Endodermal cell (in vitro differentiated cells): ENCODE results near the gene INHA. TPM values are rescaled to one million over a fixed set of nuclear protein-coding genes. Genes with fewer than 3 reads are reported as not detected.

Experiments used
- DNase-seq: peaks from one replicate; pipeline ENCODE4 v3.0.0-alpha.2; 2017
- H3K27ac ChIP-seq: 2 replicates; pipeline ENCODE4 v1.5.1; 2013; ENCODE audit warnings: mild to moderate bottlenecking, low read depth, low read length, moderate library complexity
- H3K27me3 ChIP-seq: 2 replicates; pipeline ENCODE4 v1.6.1; 2013; ENCODE audit warnings: mild to moderate bottlenecking, low read length, moderate library complexity; ENCODE audit not compliant: insufficient read depth, control insufficient read depth, poor library complexity, severe bottlenecking
- H3K36me3 ChIP-seq: 2 replicates; pipeline ENCODE4 v1.7.0; 2013; ENCODE audit warnings: mild to moderate bottlenecking, low read length, moderate library complexity; ENCODE audit not compliant: control insufficient read depth, insufficient read depth
- H3K4me1 ChIP-seq: one replicate; pipeline ENCODE4 v1.7.0; 2013; ENCODE audit warnings: low read length; ENCODE audit not compliant: control insufficient read depth, insufficient read depth
- H3K4me3 ChIP-seq: 2 replicates; pipeline ENCODE4 v1.5.1; 2013; ENCODE audit warnings: mild to moderate bottlenecking, low read length, moderate library complexity
- H3K9ac ChIP-seq: 2 replicates; pipeline ENCODE4 v1.6.1; 2013; ENCODE audit warnings: mild to moderate bottlenecking, low read length, moderate library complexity; ENCODE audit not compliant: poor library complexity, severe bottlenecking; ENCODE audit errors: extremely low read depth
- H3K9me3 ChIP-seq: 2 replicates; pipeline ENCODE4 v1.6.1; 2013; ENCODE audit warnings: mild to moderate bottlenecking, low read length, moderate library complexity; ENCODE audit not compliant: control insufficient read depth
- H3K27ac Mint-ChIP-seq: 2 replicates; pipeline ENCODE4 v1.8.0; 2020; ENCODE audit warnings: mixed read lengths
- H3K27me3 Mint-ChIP-seq: 2 replicates; pipeline ENCODE4 v1.8.0; 2021; ENCODE audit warnings: mild to moderate bottlenecking, mixed read lengths; ENCODE audit not compliant: insufficient read depth
- H3K36me3 Mint-ChIP-seq: 2 replicates; pipeline ENCODE4 v1.8.0; 2020; ENCODE audit warnings: low read depth, mixed read lengths
- H3K4me1 Mint-ChIP-seq: 2 replicates; pipeline ENCODE4 v1.8.0; 2020; ENCODE audit warnings: mixed read lengths
- H3K4me3 Mint-ChIP-seq: 2 replicates; pipeline ENCODE4 v1.8.0; 2020; ENCODE audit warnings: mild to moderate bottlenecking, moderate library complexity, mixed read lengths
- H3K9me3 Mint-ChIP-seq: 2 replicates; pipeline ENCODE4 v1.8.0; 2020; ENCODE audit warnings: mild to moderate bottlenecking, mixed read lengths
- WGBS, 2 experiments: methylation state at CpG; one replicate each; pipeline versions ENCODE4 v1.1.5 to v1.1.7; 2013; ENCODE audit warnings: missing lambda C conversion rate in 2 of 2, mixed read lengths in 1 of 2; ENCODE audit not compliant: insufficient coverage in 1 of 2, insufficient read length in 1 of 2; 5-methylcytosine and 5-hydroxymethylcytosine counted together
- total RNA-seq, 2 donors: library from RNA; stranded (reverse); fragmentation: NEBNext Ultra II Directional in 1 of 2; extraction: Animal tissue kit (Norgen Biotek cat#: 25700) in 1 of 2; gene quantifications; 2 replicates in 1 of 2; 3 replicates in 1 of 2; pipeline ENCODE4 v1.2.1, GENCODE V29; 2021
- TF ChIP-seq, protein P1 (sequence below): fragments of 200-600 bp; sonication (generic); conservative IDR thresholded peaks from 2 replicates; pipeline ENCODE4 v1.5.0; 2021; ENCODE audit warnings: antibody characterized with exemption, mild to moderate bottlenecking

The INHA gene
- total RNA-seq, 2 donors from 2014 or later: 0.48 to 1.5 TPM

DNA sequence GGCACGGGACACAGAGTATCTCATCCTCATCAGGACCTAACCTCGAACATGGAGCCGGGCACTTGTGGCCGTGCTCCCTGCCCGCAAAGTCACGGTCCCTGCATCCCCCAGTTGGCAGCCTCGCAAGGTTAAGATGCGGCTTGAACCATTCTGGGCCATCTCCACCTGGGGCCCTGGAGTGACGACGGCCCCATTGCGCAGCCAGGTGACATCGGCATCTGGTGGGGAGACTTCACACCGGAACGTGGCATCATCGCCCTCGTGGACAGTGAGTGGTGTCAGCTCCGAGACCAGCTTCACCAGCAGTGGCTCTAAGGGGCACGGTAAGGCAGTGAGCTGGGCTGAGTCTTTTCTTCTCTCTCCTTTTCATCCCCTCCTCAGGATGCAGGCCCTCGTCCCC is 15.7 kb upstream of the INHA start:
- H3K36me3 Mint-ChIP-seq: peaks cover 31% of the 10 kb centered on the region
- H3K27ac Mint-ChIP-seq: no peak overlapping the region
- Histone ChIP-seq H3K27ac (no peak overlapping the region), H3K36me3 (no peaks in the 10 kb centered on the region), H3K27me3 (peaks cover 17% of the 10 kb centered on the region), H3K4me3 (no peak overlapping the region), H3K4me1 (peaks cover 10% of the 10 kb centered on the region), H3K9ac (no peak overlapping the region), H3K9me3 (no peaks in the 10 kb centered on the region)
- TF ChIP-seq, protein P1, sequence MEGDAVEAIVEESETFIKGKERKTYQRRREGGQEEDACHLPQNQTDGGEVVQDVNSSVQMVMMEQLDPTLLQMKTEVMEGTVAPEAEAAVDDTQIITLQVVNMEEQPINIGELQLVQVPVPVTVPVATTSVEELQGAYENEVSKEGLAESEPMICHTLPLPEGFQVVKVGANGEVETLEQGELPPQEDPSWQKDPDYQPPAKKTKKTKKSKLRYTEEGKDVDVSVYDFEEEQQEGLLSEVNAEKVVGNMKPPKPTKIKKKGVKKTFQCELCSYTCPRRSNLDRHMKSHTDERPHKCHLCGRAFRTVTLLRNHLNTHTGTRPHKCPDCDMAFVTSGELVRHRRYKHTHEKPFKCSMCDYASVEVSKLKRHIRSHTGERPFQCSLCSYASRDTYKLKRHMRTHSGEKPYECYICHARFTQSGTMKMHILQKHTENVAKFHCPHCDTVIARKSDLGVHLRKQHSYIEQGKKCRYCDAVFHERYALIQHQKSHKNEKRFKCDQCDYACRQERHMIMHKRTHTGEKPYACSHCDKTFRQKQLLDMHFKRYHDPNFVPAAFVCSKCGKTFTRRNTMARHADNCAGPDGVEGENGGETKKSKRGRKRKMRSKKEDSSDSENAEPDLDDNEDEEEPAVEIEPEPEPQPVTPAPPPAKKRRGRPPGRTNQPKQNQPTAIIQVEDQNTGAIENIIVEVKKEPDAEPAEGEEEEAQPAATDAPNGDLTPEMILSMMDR: no peak
- H3K27me3 Mint-ChIP-seq: peaks cover 24% of the 10 kb centered on the region
- no peaks in the 10 kb centered on the region for H3K9me3 Mint-ChIP-seq
- peaks cover 9% of the 10 kb centered on the region for H3K4me1 Mint-ChIP-seq
- no peak overlapping the region for H3K4me3 Mint-ChIP-seq
- DNase-seq: no peak
- 96 to 99% methylated on average over 18 to 19 of the region's 19 CpGs for WGBS, 2 experiments

DNA sequence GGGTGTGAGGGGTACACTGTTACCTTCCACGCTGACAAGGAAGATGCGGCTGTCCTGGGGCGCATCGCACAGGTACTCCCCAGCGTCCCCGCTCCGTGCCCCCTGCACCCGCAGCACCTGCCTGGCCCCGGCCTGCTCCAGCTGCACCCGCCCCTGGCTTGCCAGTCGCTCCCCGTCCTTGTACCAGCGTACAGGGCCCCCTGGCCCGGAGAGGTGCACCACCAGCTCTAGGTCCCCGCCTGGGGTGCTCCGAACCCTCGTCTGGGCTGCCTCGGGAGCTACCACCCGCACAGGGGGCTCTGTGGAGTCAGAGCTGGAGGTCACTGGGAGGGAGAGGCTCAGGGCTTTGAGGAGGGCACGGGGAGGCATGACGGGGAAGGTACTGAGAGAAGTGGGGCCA is 14.8 kb upstream of the INHA start:
- H3K4me3 Mint-ChIP-seq: no peak overlapping the region
- Histone ChIP-seq H3K4me3 (no peak overlapping the region), H3K9ac (no peak overlapping the region), H3K27ac (no peak overlapping the region), H3K36me3 (no peaks in the 10 kb centered on the region), H3K27me3 (peaks cover 12% of the 10 kb centered on the region), H3K9me3 (no peaks in the 10 kb centered on the region), H3K4me1 (peaks cover 11% of the 10 kb centered on the region)
- DNase-seq: no peak
- H3K36me3 Mint-ChIP-seq: peaks cover 35% of the 10 kb centered on the region
- TF ChIP-seq, protein P1: no peak
- H3K9me3 Mint-ChIP-seq: no peaks in the 10 kb centered on the region
- WGBS, 2 experiments: 92 to 95% methylated on average over 7 to 21 of the region's 21 CpGs
- no peak overlapping the region for H3K27ac Mint-ChIP-seq
- H3K27me3 Mint-ChIP-seq: peaks cover 19% of the 10 kb centered on the region
- peaks cover 18% of the 10 kb centered on the region for H3K4me1 Mint-ChIP-seq

DNA sequence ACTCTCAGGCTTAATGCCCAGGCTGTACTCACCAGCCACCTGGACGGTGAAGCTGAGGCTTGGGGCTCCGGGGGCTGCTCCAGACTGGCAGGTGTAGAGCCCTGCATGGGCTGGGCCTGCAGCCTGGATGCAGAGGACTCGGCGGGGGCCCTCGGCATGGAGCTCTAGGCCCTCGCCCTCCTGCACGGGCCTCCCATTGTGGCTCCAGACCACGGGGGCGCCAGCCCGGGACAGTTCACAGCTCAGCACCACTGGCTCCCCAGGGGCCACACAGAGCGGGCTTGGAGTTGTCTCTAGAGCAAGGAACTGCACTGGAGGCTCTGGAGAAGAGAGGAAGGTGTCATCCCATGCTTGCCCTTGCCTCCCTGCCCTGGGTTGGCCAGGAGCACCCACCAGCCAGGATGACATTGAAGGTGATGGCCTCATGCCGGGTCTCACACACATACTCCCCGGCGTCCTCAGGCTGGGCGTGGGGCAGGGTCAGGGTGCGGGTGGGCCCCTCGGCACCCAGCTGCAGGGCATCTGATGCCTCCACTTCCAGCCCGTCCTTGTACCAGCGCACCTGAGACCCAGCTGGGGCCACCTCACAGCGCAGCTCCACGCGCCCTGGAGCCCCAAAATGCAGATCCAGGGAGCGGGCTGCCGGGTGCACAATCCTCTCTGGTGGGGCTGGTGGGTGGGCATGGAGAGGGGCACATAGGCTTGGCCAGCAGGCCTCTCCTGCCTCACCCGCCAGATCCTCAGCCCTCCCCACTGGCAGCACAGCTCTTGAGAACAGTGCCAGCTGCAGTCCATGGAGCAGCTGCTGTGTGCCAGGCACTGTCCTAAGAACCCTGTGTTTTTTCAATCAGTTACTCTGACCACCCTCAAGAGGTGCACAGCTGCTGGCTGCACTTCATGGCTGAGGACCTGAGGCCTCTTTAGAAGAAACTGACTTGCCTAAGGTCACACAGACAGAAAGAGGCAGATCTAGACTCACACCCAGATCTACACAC is 14.0 kb upstream of the INHA start:
- H3K27ac Mint-ChIP-seq: no peak overlapping the region
- TF ChIP-seq, protein P1: no peak
- H3K4me3 ChIP-seq: no peak overlapping the region
- peaks cover 8% of the 10 kb centered on the region for H3K27me3 ChIP-seq
- no peaks in the 10 kb centered on the region for H3K36me3 ChIP-seq
- peaks cover 17% of the 10 kb centered on the region for H3K27me3 Mint-ChIP-seq
- no peaks in the 10 kb centered on the region for H3K9me3 Mint-ChIP-seq
- no peaks in the 10 kb centered on the region for H3K9me3 ChIP-seq
- no peak for DNase-seq
- H3K27ac ChIP-seq: no peak overlapping the region
- peaks cover 8% of the 10 kb centered on the region for H3K4me1 ChIP-seq
- 90 to 92% methylated on average over 15 to 25 of the region's 25 CpGs for WGBS, 2 experiments
- H3K9ac ChIP-seq: no peak overlapping the region
- H3K36me3 Mint-ChIP-seq: peaks cover 42% of the 10 kb centered on the region
- no peak overlapping the region for H3K4me3 Mint-ChIP-seq
- H3K4me1 Mint-ChIP-seq: peaks cover 25% of the 10 kb centered on the region
